ENCODE results near the gene ANKRD18A. TPM values are rescaled to one million over a fixed set of nuclear protein-coding genes. Genes with fewer than 3 reads are reported as not detected.

ANKRD18A gene
- polyA plus RNA-seq (2013, experiment 1 of 2) = 8.8 TPM
- 8.3 TPM for polyA plus RNA-seq (2013, experiment 2 of 2)

DNA sequence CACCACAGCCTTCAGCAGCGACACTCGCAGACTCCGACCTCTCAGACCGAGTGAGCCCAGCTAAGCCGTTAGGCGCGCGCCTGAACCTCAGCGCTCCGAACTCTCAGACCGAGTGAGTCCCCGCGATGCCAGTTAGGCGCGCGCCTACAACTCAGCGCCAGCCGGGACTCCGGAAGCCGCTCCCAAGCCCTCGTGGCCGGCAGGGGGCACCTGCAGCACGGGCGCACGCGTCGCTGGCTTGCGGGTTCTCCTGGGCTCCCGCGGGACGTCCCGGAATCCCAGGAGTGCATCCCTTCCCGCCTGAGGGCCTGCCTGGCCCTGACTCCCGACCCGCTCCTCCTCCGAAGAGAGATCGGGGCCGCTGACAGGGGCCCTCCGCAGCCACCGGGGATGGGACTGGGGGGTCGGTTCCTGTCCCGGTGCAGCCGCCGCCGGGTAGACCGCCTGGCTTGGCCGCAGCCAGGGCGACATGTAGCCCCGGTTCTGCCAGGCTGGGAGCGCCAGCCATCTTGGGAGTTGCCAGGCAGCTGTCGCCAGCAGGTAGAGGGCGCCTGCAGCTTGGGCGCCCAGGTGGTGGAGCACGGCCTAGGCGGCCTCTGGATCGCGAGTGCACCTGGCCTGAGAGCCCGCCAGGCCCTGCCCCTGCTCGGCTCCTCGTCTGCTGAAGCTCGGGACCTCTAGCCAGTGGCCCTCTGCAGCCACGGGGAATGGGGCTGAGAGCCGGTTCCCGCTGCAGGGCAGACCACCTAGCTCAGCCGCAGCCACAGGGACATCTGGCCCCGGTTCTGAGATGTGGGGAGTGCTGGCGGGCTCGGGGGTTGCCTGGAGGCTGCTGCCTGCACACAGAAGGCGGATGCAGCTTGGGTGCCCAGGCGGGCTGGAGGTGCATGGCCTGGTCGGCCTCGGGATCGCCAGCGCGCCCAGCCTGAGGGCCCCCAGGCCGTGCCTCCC is at the start of gene ANKRD18A:
TSS of gene ANKRD18A (minus strand) at position 114 of the 951 bp plus-strand sequence. CDS start 311 bp downstream, outside the sequence.
- H3K79me1 ChIP-seq (ENCODE audit: low read length) = no peaks in the 10 kb centered on the region
- H2AK5ac ChIP-seq (ENCODE audit: low read length) = no peak within 1 kb of the TSS
- no peak within 1 kb of the TSS for H3K4ac ChIP-seq (ENCODE audit: low read depth, low read length)
- no peak within 1 kb of the TSS for H2BK5ac ChIP-seq (ENCODE audit: low read length)
- peaks cover 7% of the 10 kb centered on the region for H3K27me3 ChIP-seq (ENCODE audit: insufficient read depth, low read length, poor library complexity)
- H3K4me1 ChIP-seq (ENCODE audit: control insufficient read depth, low read depth, low read length) = no peaks in the 10 kb centered on the region
- H3K18ac ChIP-seq (ENCODE audit: low read length) = peak within 1 kb of the TSS; percentile 25
- H3K4me2 ChIP-seq (ENCODE audit: low read length) = peak within 1 kb of the TSS; percentile 68
- H4K8ac ChIP-seq (ENCODE audit: low read depth, low read length) = no peak within 1 kb of the TSS
- WGBS (ENCODE audit: extremely low coverage, insufficient coverage, low lambda C conversion rate) = no CpG with 5 or more reads among the region's 76 CpGs
- H3K36me3 ChIP-seq (ENCODE audit: control insufficient read depth, insufficient read depth, low read length) = no peaks in the 10 kb centered on the region
- H3K79me2 ChIP-seq (ENCODE audit: control insufficient read depth, insufficient read depth, low read length) = no peaks in the 10 kb centered on the region
- DNase-seq = peak; percentile 98
- H3K9ac ChIP-seq (ENCODE audit: low read length) = peak within 1 kb of the TSS; percentile 67
- peak within 1 kb of the TSS; percentile 88 for H3K56ac ChIP-seq (ENCODE audit: low read length)
- no peak within 1 kb of the TSS for H3K23ac ChIP-seq (ENCODE audit: low read length)
- H3K27ac ChIP-seq (ENCODE audit: low read depth, low read length) = no peak within 1 kb of the TSS
- H3K4me3 ChIP-seq (ENCODE audit: low read length) = peak within 1 kb of the TSS; percentile 44
- no peak within 1 kb of the TSS for H4K5ac ChIP-seq (ENCODE audit: low read length)
- H2BK120ac ChIP-seq (ENCODE audit: low read depth, low read length) = no peak within 1 kb of the TSS
- H2BK15ac ChIP-seq (replicated peaks; ENCODE audit: low read depth) = no peak within 1 kb of the TSS

GRCh38 chr9:38668791-38669466 is 48.5 kb upstream of the ANKRD18A start:
- Histone ChIP-seq H3K79me1 (ENCODE audit: low read length) (no peaks in the 10 kb centered on the region), H4K5ac (ENCODE audit: low read length) (no peak overlapping the region), H3K4me2 (ENCODE audit: low read length) (no peak overlapping the region), H3K36me3 (ENCODE audit: control insufficient read depth, insufficient read depth, low read length) (no peaks in the 10 kb centered on the region), H2BK5ac (ENCODE audit: low read length) (no peak overlapping the region), H3K79me2 (ENCODE audit: control insufficient read depth, insufficient read depth, low read length) (no peaks in the 10 kb centered on the region), H3K27ac (ENCODE audit: low read depth, low read length) (no peak overlapping the region), H2BK120ac (ENCODE audit: low read depth, low read length) (no peak overlapping the region), H3K9ac (ENCODE audit: low read length) (no peak overlapping the region), H3K4me3 (ENCODE audit: low read length) (no peak overlapping the region), H3K4ac (ENCODE audit: low read depth, low read length) (no peak overlapping the region), H3K27me3 (ENCODE audit: insufficient read depth, low read length, poor library complexity) (no peaks in the 10 kb centered on the region), H3K4me1 (ENCODE audit: control insufficient read depth, low read depth, low read length) (no peaks in the 10 kb centered on the region), H3K18ac (ENCODE audit: low read length) (no peak overlapping the region), H3K56ac (ENCODE audit: low read length) (no peak overlapping the region), H2AK5ac (ENCODE audit: low read length) (no peak overlapping the region), H2BK15ac (replicated peaks; ENCODE audit: low read depth) (no peak overlapping the region), H4K8ac (ENCODE audit: low read depth, low read length) (no peak overlapping the region), H3K23ac (ENCODE audit: low read length) (no peak overlapping the region)
- no peak for DNase-seq
- no CpG with 5 or more reads among the region's 10 CpGs for WGBS (ENCODE audit: extremely low coverage, insufficient coverage, low lambda C conversion rate)

DNA sequence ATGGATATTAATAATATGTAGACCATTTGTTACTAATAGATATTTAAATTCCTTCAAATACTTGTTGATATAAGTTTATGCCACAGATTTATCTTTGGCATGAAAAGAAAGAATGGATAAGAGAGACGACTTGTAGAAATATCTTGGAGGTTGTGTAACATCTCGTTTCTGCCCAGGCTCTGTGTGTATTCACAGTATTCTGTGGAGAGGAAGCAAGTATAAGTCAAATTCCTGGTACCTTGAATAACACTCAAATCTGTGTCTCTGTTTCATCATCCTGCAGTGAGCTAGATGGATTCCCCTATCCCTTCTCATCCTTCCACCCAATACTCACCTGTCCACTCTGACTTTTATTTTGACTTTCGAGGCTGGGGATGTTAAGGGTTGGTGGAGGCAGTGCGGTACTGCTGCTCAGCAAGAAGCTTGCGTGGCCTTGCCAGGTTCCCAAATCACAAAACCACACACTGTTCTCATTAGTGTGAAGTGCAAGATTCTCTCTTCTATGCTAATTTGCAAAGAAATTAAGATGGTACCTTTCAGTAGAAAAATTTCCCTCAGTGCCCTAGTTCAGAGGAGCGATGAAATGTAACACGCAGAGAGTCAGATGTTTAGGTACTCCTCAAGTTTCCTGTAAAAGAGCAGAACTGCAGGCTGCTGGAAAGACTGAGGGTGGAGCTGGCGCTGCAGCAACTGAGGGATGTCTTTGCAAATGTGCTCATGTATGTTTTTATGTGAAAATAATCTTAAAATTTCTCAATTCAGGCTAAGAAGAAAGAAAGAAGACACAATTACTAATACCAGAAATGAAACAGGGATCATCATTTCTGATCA is 42.6 kb upstream of the ANKRD18A start:
- Histone ChIP-seq H3K4ac (ENCODE audit: low read depth, low read length) (no peak overlapping the region), H3K9ac (ENCODE audit: low read length) (no peak overlapping the region), H3K4me1 (ENCODE audit: control insufficient read depth, low read depth, low read length) (no peaks in the 10 kb centered on the region), H4K5ac (ENCODE audit: low read length) (no peak overlapping the region), H3K27ac (ENCODE audit: low read depth, low read length) (no peak overlapping the region), H2BK120ac (ENCODE audit: low read depth, low read length) (no peak overlapping the region), H3K27me3 (ENCODE audit: insufficient read depth, low read length, poor library complexity) (no peaks in the 10 kb centered on the region), H3K18ac (ENCODE audit: low read length) (no peak overlapping the region), H3K4me2 (ENCODE audit: low read length) (no peak overlapping the region), H3K36me3 (ENCODE audit: control insufficient read depth, insufficient read depth, low read length) (no peaks in the 10 kb centered on the region), H4K8ac (ENCODE audit: low read depth, low read length) (no peak overlapping the region), H3K79me1 (ENCODE audit: low read length) (no peaks in the 10 kb centered on the region), H2BK5ac (ENCODE audit: low read length) (no peak overlapping the region), H3K79me2 (ENCODE audit: control insufficient read depth, insufficient read depth, low read length) (no peaks in the 10 kb centered on the region), H3K56ac (ENCODE audit: low read length) (no peak overlapping the region), H3K23ac (ENCODE audit: low read length) (no peak overlapping the region), H2AK5ac (ENCODE audit: low read length) (no peak overlapping the region), H3K4me3 (ENCODE audit: low read length) (no peak overlapping the region), H2BK15ac (replicated peaks; ENCODE audit: low read depth) (no peak overlapping the region)
- peak; percentile 50 for DNase-seq
- whole genome bisulfite sequencing (ENCODE audit: extremely low coverage, insufficient coverage, low lambda C conversion rate) = no CpG with 5 or more reads among the region's 8 CpGs

DNA sequence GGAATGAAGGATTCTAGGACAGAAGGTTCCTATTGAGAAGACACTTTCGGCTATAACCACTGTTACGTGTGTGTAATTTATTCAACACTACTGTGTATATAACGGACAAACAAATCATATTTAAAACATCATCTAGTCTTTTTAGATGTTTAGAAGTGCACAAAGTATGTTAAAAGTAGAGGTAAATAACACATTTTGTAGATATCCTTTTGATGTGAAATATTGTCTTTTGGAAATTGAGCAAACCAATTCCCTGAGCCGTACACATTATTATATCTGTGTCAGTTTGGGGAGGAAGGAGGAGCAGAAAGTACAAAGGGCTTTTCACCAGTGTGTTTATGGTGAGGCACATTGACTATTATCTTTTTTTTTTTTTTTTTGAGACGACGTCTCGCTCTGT is 39.1 kb upstream of the ANKRD18A start:
- no peak overlapping the region for H3K18ac ChIP-seq (ENCODE audit: low read length)
- H2BK120ac ChIP-seq (ENCODE audit: low read depth, low read length) = no peak overlapping the region
- H3K36me3 ChIP-seq (ENCODE audit: control insufficient read depth, insufficient read depth, low read length) = no peaks in the 10 kb centered on the region
- no peak overlapping the region for H2BK5ac ChIP-seq (ENCODE audit: low read length)
- no peak overlapping the region for H3K4me3 ChIP-seq (ENCODE audit: low read length)
- H4K5ac ChIP-seq (ENCODE audit: low read length) = no peak overlapping the region
- no peak overlapping the region for H4K8ac ChIP-seq (ENCODE audit: low read depth, low read length)
- no peaks in the 10 kb centered on the region for H3K27me3 ChIP-seq (ENCODE audit: insufficient read depth, low read length, poor library complexity)
- no peak overlapping the region for H2AK5ac ChIP-seq (ENCODE audit: low read length)
- H3K23ac ChIP-seq (ENCODE audit: low read length) = no peak overlapping the region
- H3K4me2 ChIP-seq (ENCODE audit: low read length) = no peak overlapping the region
- no peak overlapping the region for H2BK15ac ChIP-seq (replicated peaks; ENCODE audit: low read depth)
- no peaks in the 10 kb centered on the region for H3K79me2 ChIP-seq (ENCODE audit: control insufficient read depth, insufficient read depth, low read length)
- no peaks in the 10 kb centered on the region for H3K79me1 ChIP-seq (ENCODE audit: low read length)
- no peak overlapping the region for H3K4ac ChIP-seq (ENCODE audit: low read depth, low read length)
- no CpG with 5 or more reads among the region's 7 CpGs for WGBS (ENCODE audit: extremely low coverage, insufficient coverage, low lambda C conversion rate)
- DNase-seq = no peak
- no peak overlapping the region for H3K9ac ChIP-seq (ENCODE audit: low read length)
- no peak overlapping the region for H3K27ac ChIP-seq (ENCODE audit: low read depth, low read length)
- no peak overlapping the region for H3K56ac ChIP-seq (ENCODE audit: low read length)
- no peaks in the 10 kb centered on the region for H3K4me1 ChIP-seq (ENCODE audit: control insufficient read depth, low read depth, low read length)

GRCh38 chr9:38656896-38657295 is 36.5 kb upstream of the ANKRD18A start:
- no peak for DNase-seq
- H3K36me3 ChIP-seq (ENCODE audit: control insufficient read depth, insufficient read depth, low read length) = no peaks in the 10 kb centered on the region
- no peak overlapping the region for H3K27ac ChIP-seq (ENCODE audit: low read depth, low read length)
- H2BK120ac ChIP-seq (ENCODE audit: low read depth, low read length) = no peak overlapping the region
- no peaks in the 10 kb centered on the region for H3K4me1 ChIP-seq (ENCODE audit: control insufficient read depth, low read depth, low read length)
- H3K79me1 ChIP-seq (ENCODE audit: low read length) = no peaks in the 10 kb centered on the region
- no CpG with 5 or more reads among the region's 5 CpGs for WGBS (ENCODE audit: extremely low coverage, insufficient coverage, low lambda C conversion rate)
- no peaks in the 10 kb centered on the region for H3K79me2 ChIP-seq (ENCODE audit: control insufficient read depth, insufficient read depth, low read length)
- no peak overlapping the region for H2AK5ac ChIP-seq (ENCODE audit: low read length)
- no peak overlapping the region for H3K56ac ChIP-seq (ENCODE audit: low read length)
- H4K5ac ChIP-seq (ENCODE audit: low read length) = no peak overlapping the region
- H3K23ac ChIP-seq (ENCODE audit: low read length) = no peak overlapping the region
- H3K4ac ChIP-seq (ENCODE audit: low read depth, low read length) = no peak overlapping the region
- H3K9ac ChIP-seq (ENCODE audit: low read length) = no peak overlapping the region
- no peak overlapping the region for H3K4me3 ChIP-seq (ENCODE audit: low read length)
- no peak overlapping the region for H3K18ac ChIP-seq (ENCODE audit: low read length)
- H3K4me2 ChIP-seq (ENCODE audit: low read length) = no peak overlapping the region
- H3K27me3 ChIP-seq (ENCODE audit: insufficient read depth, low read length, poor library complexity) = no peaks in the 10 kb centered on the region
- no peak overlapping the region for H2BK5ac ChIP-seq (ENCODE audit: low read length)
- no peak overlapping the region for H2BK15ac ChIP-seq (replicated peaks; ENCODE audit: low read depth)
- no peak overlapping the region for H4K8ac ChIP-seq (ENCODE audit: low read depth, low read length)

Data from mesendoderm (in vitro differentiated cells).